ENCODE data around the gene ISG15. TPM values are rescaled to one million over a fixed set of nuclear protein-coding genes. Genes with fewer than 3 reads are reported as not detected.
"Not testable (repeated sequence)": the region's sequence is repeated elsewhere in the genome, so short reads cannot be mapped to it uniquely, and the experiment has no call there.

Gene ISG15
- total RNA-seq, 1 donor from 2014 or later, result 8.0 TPM

DNA sequence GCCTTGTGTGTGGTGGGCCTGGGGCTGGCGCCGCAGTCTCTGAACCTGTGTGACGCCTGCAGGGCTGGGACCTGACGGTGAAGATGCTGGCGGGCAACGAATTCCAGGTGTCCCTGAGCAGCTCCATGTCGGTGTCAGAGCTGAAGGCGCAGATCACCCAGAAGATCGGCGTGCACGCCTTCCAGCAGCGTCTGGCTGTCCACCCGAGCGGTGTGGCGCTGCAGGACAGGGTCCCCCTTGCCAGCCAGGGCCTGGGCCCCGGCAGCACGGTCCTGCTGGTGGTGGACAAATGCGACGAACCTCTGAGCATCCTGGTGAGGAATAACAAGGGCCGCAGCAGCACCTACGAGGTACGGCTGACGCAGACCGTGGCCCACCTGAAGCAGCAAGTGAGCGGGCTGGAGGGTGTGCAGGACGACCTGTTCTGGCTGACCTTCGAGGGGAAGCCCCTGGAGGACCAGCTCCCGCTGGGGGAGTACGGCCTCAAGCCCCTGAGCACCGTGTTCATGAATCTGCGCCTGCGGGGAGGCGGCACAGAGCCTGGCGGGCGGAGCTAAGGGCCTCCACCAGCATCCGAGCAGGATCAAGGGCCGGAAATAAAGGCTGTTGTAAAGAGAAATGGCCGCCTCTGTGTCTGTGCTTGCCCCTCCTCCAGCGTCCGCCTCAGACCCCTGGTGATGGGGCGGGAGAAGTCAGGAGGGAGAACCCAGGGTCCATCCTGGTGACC, 788 bp downstream of the ISG15 start:
- no peak for DNase-seq

DNA sequence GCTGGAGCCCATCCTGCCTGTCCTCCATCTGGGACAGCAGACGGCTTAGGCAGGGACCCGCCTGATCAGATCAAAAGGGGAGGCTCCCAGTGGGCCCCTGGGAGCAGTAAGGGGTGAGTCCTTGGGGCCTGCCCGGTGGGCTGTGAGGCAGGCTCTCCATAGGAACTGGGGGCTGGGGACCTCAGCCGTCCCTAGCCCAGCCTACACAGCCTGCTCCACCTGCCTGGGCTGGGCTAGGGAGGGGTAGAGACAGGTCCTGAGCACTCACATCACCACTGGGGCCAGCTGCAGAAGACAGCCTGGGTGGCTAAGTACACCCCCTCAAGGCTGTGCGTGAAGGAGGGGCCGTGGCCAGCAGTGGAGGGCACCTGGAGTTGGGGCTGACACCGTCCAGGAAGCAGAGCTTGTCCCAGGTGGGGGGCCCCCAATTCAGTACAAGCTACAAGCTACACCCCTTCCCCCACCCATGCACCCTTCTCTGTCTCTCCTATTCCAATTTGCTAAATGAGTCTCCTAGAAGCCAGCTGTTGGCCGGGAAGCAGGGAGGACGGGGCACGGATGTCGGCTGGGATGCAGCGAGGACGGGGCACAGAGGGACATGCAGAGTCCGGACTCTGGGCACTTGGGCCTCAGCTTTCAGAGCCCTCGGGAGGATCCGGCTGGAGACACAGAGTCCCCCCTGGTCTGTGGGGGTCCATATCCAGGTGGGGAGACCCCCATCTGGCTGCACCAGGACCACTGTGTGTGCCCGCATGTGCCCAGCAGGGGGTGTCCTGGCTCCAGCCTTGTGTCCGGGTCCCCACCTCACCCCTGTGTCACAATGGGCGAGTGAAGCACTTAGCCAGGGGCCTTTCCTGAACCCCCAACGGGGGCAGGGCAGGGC, 1.7 kb downstream of the ISG15 start:
- no peak for DNase-seq

DNA sequence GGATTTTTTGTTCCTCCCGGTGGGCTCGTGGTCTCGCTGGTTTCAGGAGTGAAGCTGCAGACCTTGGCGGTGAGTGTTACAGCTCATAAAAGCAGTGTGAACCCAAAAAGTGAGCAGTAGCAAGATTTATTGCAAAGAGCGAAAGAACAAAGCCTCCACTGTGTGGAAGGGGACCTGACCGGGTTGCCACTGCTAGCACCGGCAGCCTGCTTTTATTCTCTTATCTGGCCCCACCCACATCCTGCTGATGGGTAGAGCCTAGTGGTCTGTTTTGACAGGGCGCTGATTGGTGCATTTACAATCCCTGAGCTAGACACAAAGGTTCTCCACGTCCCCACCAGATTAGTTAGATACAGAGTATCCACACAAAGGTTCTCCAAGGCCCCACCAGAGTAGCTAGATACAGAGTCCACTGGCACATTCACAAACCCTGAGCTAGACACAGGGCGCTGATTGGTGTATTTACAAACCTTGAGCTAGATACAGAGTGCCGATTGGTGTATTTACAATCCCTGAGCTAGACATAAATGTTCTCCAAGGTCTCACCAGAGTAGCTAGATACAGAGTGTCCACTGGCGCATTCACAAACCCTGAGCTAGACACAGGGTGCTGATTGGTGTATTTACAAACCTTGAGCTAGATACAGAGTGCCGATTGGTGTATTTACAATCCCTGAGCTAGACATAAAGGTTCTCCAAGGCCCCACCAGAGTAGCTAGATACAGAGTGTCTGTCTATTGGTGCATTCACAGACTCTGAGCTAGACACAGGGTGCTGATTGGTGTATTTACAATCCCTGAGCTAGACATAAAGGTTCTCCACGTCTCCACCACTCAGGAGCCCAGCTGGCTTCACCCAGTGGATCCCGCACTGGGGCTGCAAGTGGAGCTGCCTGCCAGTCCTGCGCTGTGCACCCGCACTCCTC, 4.4 kb downstream of the ISG15 start:
- not testable (repeated sequence) for DNase-seq

DNA sequence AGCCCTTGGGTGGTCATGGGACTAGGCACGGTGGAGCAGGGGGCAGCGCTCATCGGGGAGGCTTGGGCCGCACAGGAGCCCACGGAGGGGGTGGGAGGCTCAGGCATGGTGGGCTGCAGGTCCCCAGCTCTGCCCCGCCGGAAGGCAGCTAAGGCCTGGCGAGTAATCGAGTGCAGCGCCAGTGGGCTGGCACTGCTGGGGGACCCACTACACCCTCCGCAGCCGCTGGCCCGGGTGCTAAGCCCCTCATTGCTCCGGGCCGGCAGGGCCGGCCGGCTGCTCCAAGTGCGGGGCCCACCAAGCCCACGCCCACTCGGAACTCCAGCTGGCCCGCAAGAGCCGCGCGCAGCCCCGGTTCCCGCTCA, 5.0 kb downstream of the ISG15 start:
- not testable (repeated sequence) for DNase-seq

DNA sequence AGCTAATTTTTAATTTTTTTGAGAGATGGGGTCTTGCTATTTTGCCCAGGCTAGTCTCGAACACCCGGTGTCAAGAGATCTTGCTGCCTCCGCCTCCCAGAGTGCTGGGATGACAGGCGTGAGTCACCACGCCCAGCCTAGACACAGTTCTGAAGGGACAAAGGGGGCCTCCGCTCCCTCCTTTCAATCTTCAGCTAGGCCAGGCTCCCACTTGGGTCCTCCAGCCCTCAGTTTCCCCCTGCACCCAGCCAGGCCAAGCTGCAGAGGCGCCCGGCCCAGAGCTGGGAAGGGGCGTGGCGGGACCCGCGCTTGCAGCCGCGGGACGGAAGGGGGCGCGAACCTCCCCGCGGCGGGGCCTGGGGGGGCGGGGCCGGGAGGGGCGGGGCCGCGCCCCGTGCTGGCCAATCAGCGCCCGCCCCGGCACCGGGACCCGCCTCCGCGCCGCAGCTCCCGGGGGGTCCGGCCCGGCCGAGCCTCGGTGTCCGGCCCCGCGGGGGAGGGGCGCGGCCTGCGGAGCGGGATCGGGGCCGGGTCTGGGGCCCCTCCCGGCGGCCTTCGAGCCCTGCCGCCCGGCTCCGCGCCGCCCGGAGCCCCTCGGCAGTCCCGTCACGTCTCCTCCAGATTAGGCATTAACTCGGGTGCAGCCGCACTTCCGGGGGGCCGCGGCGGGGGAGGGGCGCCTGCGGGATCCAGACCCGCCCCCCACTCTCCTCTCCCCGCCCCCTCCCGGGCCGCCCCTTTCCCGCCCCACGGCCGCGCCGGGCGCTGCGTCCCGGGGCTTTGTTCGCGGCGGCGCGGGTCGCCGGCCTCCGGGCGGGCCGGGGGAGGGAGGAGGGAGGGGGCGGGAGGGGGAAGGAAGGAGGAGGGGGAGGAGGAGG, 6.1 kb downstream of the ISG15 start:
- DNase-seq, result peak; percentile 93

DNA sequence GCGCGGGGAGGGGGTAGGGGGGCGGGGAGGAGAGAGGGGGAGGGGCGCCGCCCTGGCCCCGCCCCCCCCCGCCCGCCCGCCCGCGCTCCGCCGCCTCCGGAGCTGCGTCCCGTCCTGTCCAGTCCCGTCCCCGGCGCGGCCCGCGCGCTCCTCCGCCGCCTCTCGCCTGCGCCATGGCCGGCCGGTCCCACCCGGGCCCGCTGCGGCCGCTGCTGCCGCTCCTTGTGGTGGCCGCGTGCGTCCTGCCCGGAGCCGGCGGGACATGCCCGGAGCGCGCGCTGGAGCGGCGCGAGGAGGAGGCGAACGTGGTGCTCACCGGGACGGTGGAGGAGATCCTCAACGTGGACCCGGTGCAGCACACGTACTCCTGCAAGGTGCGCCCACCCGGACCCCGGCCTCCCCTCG, 6.7 kb downstream of the ISG15 start, which contains the start of gene AGRN:
Gene AGRN, plus strand, starts transcription at position 121 of the 405 bp plus-strand sequence. Its CDS starts 53 bp downstream, at position 174.
- no peak for DNase-seq

DNA sequence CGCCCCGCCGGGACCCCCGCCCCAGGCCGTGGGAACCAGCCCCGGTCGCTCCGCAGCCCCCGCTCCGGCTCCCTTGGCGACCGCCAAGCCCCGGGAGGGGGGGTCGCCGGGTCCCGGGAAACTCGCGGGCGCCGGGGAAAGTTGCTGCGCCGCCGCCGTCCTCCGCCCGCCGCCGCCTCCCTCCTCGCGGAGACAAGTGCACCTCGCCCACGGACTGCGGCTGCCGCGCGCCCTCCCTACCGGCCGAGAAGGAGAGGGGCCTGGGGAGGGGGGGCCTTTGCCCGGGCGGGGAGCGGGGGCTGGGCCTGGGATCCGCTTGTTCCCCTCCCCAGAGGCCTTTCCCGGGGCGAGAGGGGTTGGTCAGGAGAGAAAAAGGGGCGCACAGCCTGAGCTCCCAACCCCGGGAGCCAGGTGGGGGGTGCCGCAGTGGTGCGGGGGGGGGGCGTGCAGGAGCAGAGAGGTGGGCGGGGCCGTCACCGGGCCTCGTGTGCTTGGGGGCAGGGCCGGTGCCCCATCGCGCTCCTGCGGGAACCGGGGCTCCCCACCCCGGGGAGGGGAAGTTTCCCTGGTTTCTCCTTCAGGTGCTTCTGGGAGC, 7.2 kb downstream of the ISG15 start:
- no peak for DNase-seq

DNA sequence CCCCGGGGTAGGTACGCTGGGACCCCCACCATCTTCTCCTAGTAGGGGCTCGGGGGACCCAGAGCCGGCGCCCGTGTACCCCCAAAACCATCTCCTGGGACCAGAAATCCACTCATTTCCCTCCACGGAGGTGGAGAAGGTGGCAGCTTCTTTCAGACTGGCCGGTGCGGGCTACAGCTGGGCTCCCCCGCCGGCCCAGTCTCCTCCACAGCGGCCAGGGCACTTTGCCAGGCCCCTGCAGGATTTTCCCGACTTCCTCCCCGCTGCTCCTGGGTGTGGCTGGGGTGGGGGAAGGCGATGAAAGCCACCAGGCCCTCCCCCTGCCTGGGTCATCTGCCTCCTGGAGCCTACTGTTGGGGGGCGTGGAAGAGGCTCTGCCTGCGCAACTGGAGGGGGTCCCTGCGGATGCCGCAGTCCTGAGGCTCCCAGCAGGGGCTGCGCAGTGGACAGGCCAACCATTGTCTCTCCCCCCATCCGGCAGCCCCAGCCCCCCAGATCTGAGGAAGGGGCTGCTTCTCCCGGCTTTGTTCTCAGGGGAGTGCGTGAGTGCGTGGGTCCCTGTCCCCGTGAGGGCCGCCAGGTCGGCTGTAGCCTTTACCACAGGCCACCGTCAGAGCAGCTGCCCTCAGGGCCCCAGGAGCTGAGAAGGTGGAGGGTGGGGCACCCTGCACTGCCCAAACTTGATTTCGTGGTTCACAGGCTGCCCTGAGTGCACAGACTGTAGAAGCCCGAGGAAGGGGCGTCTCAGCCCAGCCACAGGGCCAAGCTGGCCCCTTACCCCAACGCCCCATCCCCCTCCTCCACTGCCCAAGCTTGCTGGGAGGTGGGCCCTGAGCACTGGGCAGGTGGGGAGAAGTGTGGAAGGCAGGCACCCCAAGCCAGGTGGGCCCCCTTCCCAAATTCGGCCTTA, 8.0 kb downstream of the ISG15 start:
- DNase-seq, result peak; percentile 88

DNA sequence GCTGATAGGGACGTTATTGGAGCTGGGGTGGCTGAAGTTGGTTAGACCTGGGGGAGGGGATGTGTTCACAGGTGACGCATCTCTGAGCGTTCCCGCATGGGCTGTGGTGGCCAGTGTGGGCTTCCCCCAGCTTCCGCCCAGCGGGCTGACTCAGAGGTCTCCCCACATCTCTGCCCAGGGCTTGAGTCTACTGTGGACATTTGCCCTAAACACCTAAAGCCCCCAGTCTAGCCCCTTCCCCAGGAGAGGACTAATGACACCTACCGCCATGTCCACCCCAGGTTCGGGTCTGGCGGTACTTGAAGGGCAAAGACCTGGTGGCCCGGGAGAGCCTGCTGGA, 8.6 kb downstream of the ISG15 start:
- no peak for DNase-seq

DNA sequence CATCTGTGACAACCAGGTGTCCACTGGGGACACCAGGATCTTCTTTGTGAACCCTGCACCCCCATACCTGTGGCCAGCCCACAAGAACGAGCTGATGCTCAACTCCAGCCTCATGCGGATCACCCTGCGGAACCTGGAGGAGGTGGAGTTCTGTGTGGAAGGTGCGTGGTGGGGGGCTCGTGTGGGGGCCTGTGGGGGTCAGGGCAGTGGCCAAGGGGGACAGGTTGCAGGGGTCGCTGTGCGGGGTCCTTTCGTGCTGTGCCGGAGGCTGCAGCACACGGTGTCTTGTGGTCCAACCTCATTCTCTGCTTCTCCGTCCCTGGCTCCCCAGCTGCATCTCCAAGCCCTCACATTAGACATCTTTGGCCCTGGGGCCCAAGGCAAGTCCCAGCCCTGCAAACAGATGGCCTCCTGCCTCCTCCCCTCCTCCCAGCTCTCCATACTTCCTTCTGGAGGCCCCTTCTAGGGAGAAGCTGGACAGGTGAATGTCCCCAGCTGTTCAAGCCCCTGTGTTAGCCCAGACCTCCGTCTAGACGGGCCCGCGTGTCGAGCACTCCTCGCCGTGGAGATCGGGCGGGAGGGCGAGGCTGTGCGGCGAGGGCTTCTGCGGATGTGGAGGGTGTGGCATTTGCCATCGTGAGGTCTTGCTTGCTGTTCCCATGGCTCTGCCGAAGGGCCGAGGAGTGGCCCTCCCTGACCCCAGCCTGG, 9.2 kb downstream of the ISG15 start:
- DNase-seq, result no peak

DNA sequence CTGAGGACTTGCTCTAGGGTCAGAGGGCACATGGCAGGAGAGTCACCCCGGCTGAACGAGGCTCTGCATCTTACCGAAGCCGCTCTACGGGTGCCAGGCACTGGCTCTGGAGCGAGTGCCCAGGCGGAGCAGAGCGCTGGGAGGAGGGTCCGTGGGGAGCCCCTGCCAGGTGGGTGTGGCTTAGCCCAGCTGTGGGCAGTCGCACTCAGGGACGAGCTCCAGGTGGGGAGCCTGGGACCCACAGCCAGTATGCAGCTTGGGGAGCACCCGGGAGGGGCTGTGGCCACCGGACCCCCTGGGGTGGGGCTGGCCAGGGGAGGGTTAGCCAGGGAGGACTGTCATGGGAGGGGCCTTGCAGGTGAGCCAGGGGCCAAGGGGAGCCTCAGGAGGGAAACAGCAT, 10.4 kb downstream of the ISG15 start:
- DNase-seq, result no peak

DNA sequence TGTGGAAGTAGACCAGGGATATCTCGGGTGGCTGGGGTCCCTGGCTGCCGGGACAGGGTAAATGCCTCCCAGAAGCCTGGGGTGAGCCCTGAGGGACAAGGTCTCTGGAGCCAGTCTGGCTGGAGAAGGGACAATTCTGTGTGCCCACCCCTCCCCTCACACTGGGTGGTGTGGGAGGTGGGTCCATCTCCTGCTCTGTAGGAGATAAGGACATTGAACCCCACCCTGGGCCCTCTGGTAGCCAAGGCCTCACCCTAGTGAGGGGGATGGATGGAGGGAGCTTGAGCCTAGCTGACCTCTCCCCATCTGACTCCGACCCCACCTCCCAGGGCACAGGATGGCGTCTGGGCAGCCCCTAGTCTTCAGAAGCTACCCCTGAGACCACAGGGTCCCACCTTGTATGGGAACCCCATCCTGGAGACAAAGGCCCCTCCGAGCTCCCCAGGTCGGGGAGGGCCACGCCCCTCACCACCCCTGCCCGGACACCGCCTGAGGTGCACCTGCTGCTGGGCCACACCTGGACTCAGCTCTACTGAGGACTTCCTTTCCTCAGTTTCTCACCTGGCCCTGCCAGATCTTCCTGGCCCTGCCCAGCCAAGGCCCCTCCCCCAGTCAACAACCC, 11.0 kb downstream of the ISG15 start:
- DNase-seq, result no peak

DNA sequence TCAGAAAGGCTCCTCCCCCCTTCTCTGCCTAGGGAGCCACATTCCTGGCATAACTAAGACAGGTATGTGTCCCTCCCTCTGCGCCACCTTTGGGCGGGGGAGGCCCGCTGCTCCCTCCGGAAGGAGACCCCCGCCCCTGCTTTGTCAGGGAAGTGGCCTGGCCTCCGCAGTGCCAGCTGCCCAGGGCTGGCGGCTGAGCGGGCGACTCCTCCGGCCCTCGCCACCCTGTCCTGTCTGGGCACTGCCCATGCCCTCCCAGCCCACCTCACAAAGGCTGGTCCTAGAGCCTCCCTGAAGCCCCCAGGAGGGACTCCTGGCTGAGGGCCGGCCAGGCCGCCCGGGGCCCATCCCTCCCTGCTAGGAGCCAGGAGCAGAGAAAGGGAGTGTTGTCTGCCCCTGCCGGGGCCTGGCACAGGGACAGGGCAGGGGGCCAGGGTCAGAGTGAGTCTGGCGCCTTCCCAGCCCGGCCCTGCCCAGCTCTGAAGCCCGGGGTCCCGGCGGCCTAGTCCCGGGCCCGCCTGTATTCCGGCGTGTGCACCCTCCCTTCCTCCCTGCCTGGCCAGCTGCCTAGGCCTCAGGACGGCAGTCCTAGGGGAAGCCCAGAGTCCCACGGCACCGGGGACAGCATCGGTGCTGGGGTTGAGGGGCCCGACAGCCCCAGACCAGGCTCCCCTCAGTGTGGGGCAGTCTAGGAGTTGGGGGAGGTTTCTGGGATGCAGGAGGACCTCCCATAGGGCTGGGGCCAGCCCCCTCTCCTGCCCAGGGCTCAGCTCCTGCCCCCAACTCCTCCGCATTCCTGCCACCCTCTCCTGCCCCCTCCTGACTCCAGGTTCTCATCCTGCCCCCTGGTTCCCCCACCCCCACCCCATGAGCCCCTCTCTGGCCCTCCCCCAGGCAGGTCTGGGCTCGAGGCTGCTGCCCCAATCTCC, 11.7 kb downstream of the ISG15 start:
- peak; percentile 51 for DNase-seq

DNA sequence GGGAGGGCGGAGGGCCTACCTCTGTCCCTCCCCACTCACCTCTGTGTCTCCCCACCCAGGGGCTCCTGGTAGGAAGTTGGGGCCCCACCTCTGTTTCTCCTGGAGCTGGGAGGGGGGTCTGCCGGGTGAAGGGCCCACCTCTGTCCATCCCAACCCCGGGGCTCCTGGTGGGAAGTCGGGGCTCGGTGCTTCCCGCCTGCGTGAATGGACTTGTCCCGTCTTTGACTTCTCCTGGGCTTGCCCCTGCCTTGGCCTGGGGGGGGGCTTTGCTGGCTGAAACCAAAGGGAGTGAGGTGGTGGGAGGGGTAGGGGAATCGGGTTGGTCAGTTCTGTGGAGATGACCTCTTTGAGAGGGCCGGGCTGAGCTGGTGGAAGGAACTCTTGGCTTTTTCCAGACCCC, 12.4 kb downstream of the ISG15 start:
- no peak for DNase-seq

DNA sequence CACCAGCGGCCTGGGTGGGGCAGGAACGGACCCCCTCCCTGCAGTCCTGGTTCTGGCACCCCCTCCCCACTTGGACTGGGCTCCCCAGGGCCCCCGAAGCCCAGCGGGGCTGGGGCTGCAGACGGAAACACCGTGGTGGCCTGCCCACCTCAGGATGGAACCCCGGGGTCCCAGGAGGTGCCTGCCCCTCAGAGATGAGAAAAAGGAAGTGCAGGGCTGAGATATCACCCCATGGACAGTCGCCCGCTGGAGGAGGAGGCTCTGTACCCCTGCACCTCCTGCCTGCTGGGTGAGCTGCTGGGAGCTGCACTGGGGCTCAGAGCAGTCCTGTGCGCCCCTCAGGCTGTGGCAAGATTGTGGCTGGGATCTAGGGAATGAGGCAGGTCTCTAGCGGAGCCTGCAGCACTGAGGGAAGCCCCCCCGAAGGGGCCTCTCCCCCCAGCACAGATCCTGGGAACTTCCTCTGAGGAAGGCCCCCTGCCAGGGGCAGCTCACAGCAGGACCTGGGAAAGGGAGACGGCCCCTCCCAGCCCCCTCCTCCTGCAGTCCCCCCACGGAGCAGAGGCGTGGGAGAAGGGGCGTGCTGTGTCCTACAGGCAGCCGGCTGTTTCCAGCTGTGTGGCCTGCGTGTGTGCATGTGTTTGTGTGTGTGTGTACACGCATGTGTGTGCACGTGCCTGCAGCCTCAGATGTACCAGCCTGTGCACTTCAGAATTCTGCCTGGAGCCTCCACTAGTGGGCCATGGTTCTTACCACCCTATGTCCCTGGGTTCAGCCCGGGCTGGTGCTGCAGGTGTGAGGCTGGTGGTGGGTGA, 13.5 kb downstream of the ISG15 start:
- DNase-seq, result peak; percentile 66

DNA sequence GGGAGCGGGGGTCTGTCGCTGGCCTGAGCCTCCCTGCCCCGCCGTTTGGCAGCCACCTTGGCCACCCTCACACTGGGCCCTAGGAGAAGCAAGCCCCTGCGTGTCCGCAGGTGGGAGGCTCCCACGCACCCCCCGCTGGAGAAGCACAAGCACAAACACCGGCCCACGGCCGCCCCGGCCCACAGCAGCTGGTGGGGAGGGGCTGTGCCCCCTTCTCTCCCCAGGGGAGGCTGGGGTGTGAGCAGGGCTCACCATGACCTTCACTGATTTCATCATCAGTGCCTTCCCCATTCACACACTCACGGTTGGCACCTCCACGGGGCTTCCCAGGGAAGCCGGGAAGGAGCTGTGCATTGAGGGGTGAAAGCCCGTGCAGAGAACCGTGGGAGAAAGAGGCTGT, 14.5 kb downstream of the ISG15 start:
- DNase-seq, result no peak

Measured in tongue (tissue), 2 donors.